Lung (tissue), 12 donors: ENCODE measurements around the gene FCN3. TPM values are rescaled to one million over a fixed set of nuclear protein-coding genes. Genes with fewer than 3 reads are reported as not detected.

Experiments
- ATAC-seq: fragments of 200-7000 bp; cut with Tn5 transposase; one replicate; pipeline ENCODE4 v1.9.1; 2020; ENCODE audit warnings: moderate number of reproducible peaks; ENCODE audit not compliant: insufficient read depth, low FRiP score
- DNase-seq, 3 donors: peaks; one replicate each; pipeline ENCODE4 v3.0.0-alpha.2; 2013 to 2017
- H3K27ac ChIP-seq, 2 donors: one replicate each; pipeline ENCODE4 v1.5.1; 2013; ENCODE audit warnings: mild to moderate bottlenecking in 2 of 2, moderate library complexity in 2 of 2, control low read depth in 1 of 2, inconsistent platforms in 1 of 2, low read depth in 1 of 2, low read length in 1 of 2
- H3K27me3 ChIP-seq, 3 donors: one replicate each; pipeline ENCODE4 v1.5.1; 2013; ENCODE audit warnings: low read length in 2 of 3; ENCODE audit not compliant: control insufficient read depth in 3 of 3, insufficient read depth in 3 of 3
- H3K36me3 ChIP-seq, 4 donors: one replicate each; pipeline ENCODE4 v1.5.1; 2013; ENCODE audit warnings: low read length in 4 of 4, mild to moderate bottlenecking in 1 of 4, moderate library complexity in 1 of 4; ENCODE audit not compliant: control insufficient read depth in 4 of 4, insufficient read depth in 4 of 4
- H3K4me1 ChIP-seq, 5 donors: one replicate each; pipeline ENCODE4 v1.5.1; 2013; ENCODE audit warnings: low read length in 5 of 5, mild to moderate bottlenecking in 2 of 5, moderate library complexity in 1 of 5; ENCODE audit not compliant: control insufficient read depth in 5 of 5, insufficient read depth in 5 of 5
- H3K4me3 ChIP-seq: one replicate; pipeline ENCODE4 v1.5.1; 2013; ENCODE audit warnings: mild to moderate bottlenecking, control low read depth, moderate library complexity
- H3K9ac ChIP-seq, 2 donors: one replicate each; pipeline ENCODE4 v1.5.1; 2013; ENCODE audit warnings: low read length in 2 of 2, control low read depth in 1 of 2; ENCODE audit not compliant: insufficient read depth in 1 of 2
- H3K9me3 ChIP-seq, 4 donors: one replicate each; pipeline ENCODE4 v1.5.1; 2013; ENCODE audit warnings: low read length in 3 of 4, mild to moderate bottlenecking in 1 of 4, moderate library complexity in 1 of 4; ENCODE audit not compliant: control insufficient read depth in 4 of 4, insufficient read depth in 3 of 4
- CTCF ChIP-seq: IDR thresholded peaks from 2 replicates; pipeline ENCODE4 v1.5.1; 2012; ENCODE audit warnings: mild to moderate bottlenecking; ENCODE audit errors: control extremely low read depth, extremely low read depth
- WGBS, 2 donors: extraction: QIAGEN DNeasy Blood & Tissue Kit; methylation state at CpG; one replicate each; pipeline ENCODE4 v1.1.7; 2013; 5-methylcytosine and 5-hydroxymethylcytosine counted together
- polyA plus RNA-seq, 2 donors: library from polyadenylated mRNA; stranded (reverse); fragments of 200-250 nt; gene quantifications; one replicate each; pipeline ENCODE4 v1.2.1, GENCODE V29; 2013
- total RNA-seq, 2 donors: library from RNA; depleted of rRNA in 1 of 2; stranded (reverse); fragments of >200 nt in 1 of 2; gene quantifications; one replicate each; pipeline ENCODE4 v1.2.1, GENCODE V29; 2014 to 2021
- donor health status: control.
- donor health status: control.
- donor health status: Bipolar disorder and iron deficiency.
- donor health status: healthy.
- donor health status: DM: yes; HTN: yes; CAD: no.

The FCN3 gene
- total and polyA plus RNA-seq, 4 donors, result 36.6 to 611 (median 470) TPM

GRCh38 chr1:27333717-27334279, 40.8 kb downstream of the FCN3 start:
- peaks cover 0 to 57% (median 27%) of the 10 kb centered on the region in 4 donors for H3K36me3 ChIP-seq
- 92 to 96% methylated on average over 17 of the region's 17 CpGs for WGBS, 2 donors
- DNase-seq (no peak), ATAC-seq (no peak)
- H3K4me1 ChIP-seq, result peaks cover 0 to 3% (median 0%) of the 10 kb centered on the region in 5 donors
- no peak for TF ChIP-seq CTCF
- H3K9me3 ChIP-seq, result no peaks in the 10 kb centered on the region
- H3K9ac ChIP-seq, result no peak overlapping the region
- no peak overlapping the region for H3K4me3 ChIP-seq
- no peaks in the 10 kb centered on the region for H3K27me3 ChIP-seq
- H3K27ac ChIP-seq, result no peak overlapping the region

- Histone ChIP-seq H3K36me3 (peaks cover 0 to 55% (median 31%) of the 10 kb centered on the region in 4 donors), H3K4me1 (peaks cover 0 to 3% (median 0%) of the 10 kb centered on the region in 5 donors), H3K9ac (no peak overlapping the region), H3K4me3 (no peak overlapping the region), H3K27me3 (no peaks in the 10 kb centered on the region), H3K27ac (no peak overlapping the region), H3K9me3 (no peaks in the 10 kb centered on the region)
- DNase-seq (no peak), ATAC-seq (no peak)
- peak; percentile 59 for TF ChIP-seq CTCF
- WGBS, 2 donors, result 70 to 71% methylated on average over 11 of the region's 11 CpGs
Measured at GRCh38 chr1:27332536-27333281, 41.9 kb downstream of the FCN3 start.

- ATAC-seq (no peak), DNase-seq (no peak)
- H3K4me1 ChIP-seq, result peaks cover 0 to 3% (median 0%) of the 10 kb centered on the region in 5 donors
- no peak overlapping the region for H3K9ac ChIP-seq
- H3K27me3 ChIP-seq, result no peaks in the 10 kb centered on the region
- 88 to 97% methylated on average over 5 of the region's 5 CpGs for WGBS, 2 donors
- H3K9me3 ChIP-seq, result no peaks in the 10 kb centered on the region
- no peak overlapping the region for H3K4me3 ChIP-seq
- TF ChIP-seq CTCF, result no peak
- H3K27ac ChIP-seq, result no peak overlapping the region
- peaks cover 0 to 55% (median 32%) of the 10 kb centered on the region in 4 donors for H3K36me3 ChIP-seq
Measured at GRCh38 chr1:27331922-27332321, 42.7 kb downstream of the FCN3 start.
